Astrocyte (in vitro differentiated cells and primary cell): Measurements from ENCODE around the gene MED13. TPM values are rescaled to one million over a fixed set of nuclear protein-coding genes. Genes with fewer than 3 reads are reported as not detected.

ENCODE experiments used
- DNase-seq: peaks from one replicate; pipeline ENCODE4 v3.0.0-alpha.2; 2010; ENCODE audit warnings: low read depth
- FAIRE-seq: peaks from 2 replicates; lab custom pipeline; 2011; peaks lifted over from hg19 to GRCh38; lab: Jason Lieb, UNC
- H2AFZ ChIP-seq: 2 replicates; pipeline ENCODE4 v1.6.0; 2012; ENCODE audit warnings: low read depth, low read length, inconsistent platforms
- H3K27ac ChIP-seq: 2 replicates; pipeline ENCODE4 v1.5.1; 2011; ENCODE audit warnings: low read depth, low read length, inconsistent platforms
- H3K27me3 ChIP-seq: 2 replicates; pipeline ENCODE4 v1.6.0; 2011; ENCODE audit warnings: low read length, inconsistent platforms; ENCODE audit not compliant: insufficient read depth
- H3K36me3 ChIP-seq: 2 replicates; pipeline ENCODE4 v1.5.1; 2011; ENCODE audit warnings: low read length, inconsistent platforms; ENCODE audit not compliant: insufficient read depth
- H3K4me1 ChIP-seq: 2 replicates; pipeline ENCODE4 v1.5.1; 2011; ENCODE audit warnings: low read length, inconsistent platforms; ENCODE audit not compliant: insufficient read depth
- H3K4me2 ChIP-seq: 2 replicates; pipeline ENCODE4 v1.6.0; 2012; ENCODE audit warnings: low read length, inconsistent platforms
- H3K4me3 ChIP-seq: 2 replicates; pipeline ENCODE4 v1.5.1; 2011; ENCODE audit warnings: low read depth, mild to moderate bottlenecking, low read length, inconsistent platforms; ENCODE audit not compliant: insufficient read depth
- H3K79me2 ChIP-seq: 2 replicates; pipeline ENCODE4 v1.6.0; 2012; ENCODE audit warnings: mild to moderate bottlenecking, low read length, inconsistent platforms; ENCODE audit not compliant: insufficient read depth
- H3K9ac ChIP-seq: 2 replicates; pipeline ENCODE4 v1.6.0; 2012; ENCODE audit warnings: mild to moderate bottlenecking, low read length, inconsistent platforms
- H3K9me3 ChIP-seq: 2 replicates; pipeline ENCODE4 v1.5.1; 2012; ENCODE audit warnings: low read depth, mild to moderate bottlenecking, low read length, inconsistent platforms; ENCODE audit not compliant: insufficient read depth
- H4K20me1 ChIP-seq: 2 replicates; pipeline ENCODE4 v1.6.0; 2012; ENCODE audit warnings: low read length, inconsistent platforms; ENCODE audit not compliant: insufficient read depth
- H3K27ac Mint-ChIP-seq: one replicate; pipeline ENCODE4 v1.8.0; 2021; ENCODE audit warnings: mild to moderate bottlenecking, mixed read lengths; ENCODE audit not compliant: unreplicated experiment
- H3K27me3 Mint-ChIP-seq: one replicate; pipeline ENCODE4 v1.8.0; 2021; ENCODE audit warnings: low read depth, mixed read lengths; ENCODE audit not compliant: unreplicated experiment
- H3K36me3 Mint-ChIP-seq: one replicate; pipeline ENCODE4 v1.8.0; 2021; ENCODE audit warnings: low read depth, mixed read lengths; ENCODE audit not compliant: unreplicated experiment
- H3K4me1 Mint-ChIP-seq: one replicate; pipeline ENCODE4 v1.8.0; 2021; ENCODE audit warnings: low read depth, mixed read lengths; ENCODE audit not compliant: unreplicated experiment
- H3K4me3 Mint-ChIP-seq: one replicate; pipeline ENCODE4 v1.8.0; 2021; ENCODE audit warnings: mild to moderate bottlenecking, moderate library complexity, mixed read lengths; ENCODE audit not compliant: unreplicated experiment
- H3K9me3 Mint-ChIP-seq: one replicate; pipeline ENCODE4 v1.8.0; 2021; ENCODE audit warnings: mild to moderate bottlenecking, mixed read lengths; ENCODE audit not compliant: unreplicated experiment
- EZH2 ChIP-seq: IDR thresholded peaks from 2 replicates; pipeline ENCODE4 v1.6.1; 2012; ENCODE audit warnings: mild to moderate bottlenecking, low read length, inconsistent platforms; ENCODE audit not compliant: insufficient read depth
- total RNA-seq: library from RNA; stranded (reverse); gene quantifications from 2 replicates; pipeline ENCODE4 v1.2.1, GENCODE V29; 2021
- TF ChIP-seq, protein P1 (sequence below): IDR thresholded peaks from 2 replicates; pipeline ENCODE4 v1.5.1; 2011; ENCODE audit warnings: low read depth, mild to moderate bottlenecking, inconsistent platforms, low read length, moderate library complexity; ENCODE audit not compliant: insufficient read depth

MED13 gene
- total RNA-seq, 1 donor from 2014 or later = 55.0 TPM

DNA sequence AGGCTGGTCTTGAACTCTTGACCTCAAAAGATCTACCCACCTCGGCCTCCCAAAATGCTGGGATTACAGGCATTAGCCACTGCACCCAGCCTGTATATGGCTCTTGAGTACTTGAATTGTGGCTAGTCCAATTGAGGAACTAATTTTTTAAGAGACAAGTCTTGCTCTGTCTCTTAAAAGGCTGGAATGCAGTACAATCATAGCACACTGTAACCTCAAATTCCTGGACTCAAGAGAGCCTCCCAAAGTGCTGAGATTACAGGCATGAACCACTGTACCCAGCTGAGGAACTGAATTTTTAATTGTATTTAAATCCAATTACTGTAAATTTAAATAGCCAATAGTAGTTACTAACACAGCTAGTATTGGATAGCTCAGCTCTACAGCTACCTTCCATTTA lies 50.6 kb downstream of the MED13 start:
- H3K36me3 Mint-ChIP-seq = peaks cover 14% of the 10 kb centered on the region
- H3K4me3 ChIP-seq = no peak overlapping the region
- DNase-seq = peak; percentile 65

DNA sequence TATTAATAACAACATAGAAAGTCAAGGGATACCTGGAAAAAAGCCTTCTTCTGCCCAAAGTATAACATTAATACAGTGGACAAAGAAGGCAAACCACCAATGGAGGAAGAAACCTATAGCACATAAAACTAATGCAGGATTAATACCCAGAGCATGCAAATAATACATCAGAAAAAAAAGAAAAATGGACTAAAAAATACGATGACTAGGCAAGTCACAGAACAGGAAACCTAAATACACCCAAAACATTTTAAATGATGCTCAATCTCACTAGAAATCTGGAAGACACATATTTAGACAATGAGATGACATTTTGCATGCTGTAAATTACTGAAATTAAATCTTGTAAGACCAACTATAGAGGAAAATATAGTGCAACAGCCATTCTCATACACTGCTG lies 55.9 kb downstream of the MED13 start:
- peaks cover 31% of the 10 kb centered on the region for H4K20me1 ChIP-seq
- H3K4me3 Mint-ChIP-seq = no peak overlapping the region
- no peaks in the 10 kb centered on the region for H3K27me3 ChIP-seq
- no peak overlapping the region for H3K4me2 ChIP-seq
- H3K36me3 ChIP-seq = peaks cover 21% of the 10 kb centered on the region
- no peaks in the 10 kb centered on the region for H3K9me3 Mint-ChIP-seq
- no peak overlapping the region for H3K9ac ChIP-seq
- TF ChIP-seq EZH2 = no peak
- TF ChIP-seq, protein P1, sequence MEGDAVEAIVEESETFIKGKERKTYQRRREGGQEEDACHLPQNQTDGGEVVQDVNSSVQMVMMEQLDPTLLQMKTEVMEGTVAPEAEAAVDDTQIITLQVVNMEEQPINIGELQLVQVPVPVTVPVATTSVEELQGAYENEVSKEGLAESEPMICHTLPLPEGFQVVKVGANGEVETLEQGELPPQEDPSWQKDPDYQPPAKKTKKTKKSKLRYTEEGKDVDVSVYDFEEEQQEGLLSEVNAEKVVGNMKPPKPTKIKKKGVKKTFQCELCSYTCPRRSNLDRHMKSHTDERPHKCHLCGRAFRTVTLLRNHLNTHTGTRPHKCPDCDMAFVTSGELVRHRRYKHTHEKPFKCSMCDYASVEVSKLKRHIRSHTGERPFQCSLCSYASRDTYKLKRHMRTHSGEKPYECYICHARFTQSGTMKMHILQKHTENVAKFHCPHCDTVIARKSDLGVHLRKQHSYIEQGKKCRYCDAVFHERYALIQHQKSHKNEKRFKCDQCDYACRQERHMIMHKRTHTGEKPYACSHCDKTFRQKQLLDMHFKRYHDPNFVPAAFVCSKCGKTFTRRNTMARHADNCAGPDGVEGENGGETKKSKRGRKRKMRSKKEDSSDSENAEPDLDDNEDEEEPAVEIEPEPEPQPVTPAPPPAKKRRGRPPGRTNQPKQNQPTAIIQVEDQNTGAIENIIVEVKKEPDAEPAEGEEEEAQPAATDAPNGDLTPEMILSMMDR = no peak
- no peak overlapping the region for H3K27ac ChIP-seq
- H3K27ac Mint-ChIP-seq = peak overlapping the region; percentile 26
- no peak overlapping the region for H3K4me3 ChIP-seq
- DNase-seq = no peak
- peaks cover 3% of the 10 kb centered on the region for H3K4me1 Mint-ChIP-seq
- H3K9me3 ChIP-seq = no peaks in the 10 kb centered on the region
- peaks cover 19% of the 10 kb centered on the region for H3K36me3 Mint-ChIP-seq
- H3K4me1 ChIP-seq = no peaks in the 10 kb centered on the region
- H3K79me2 ChIP-seq = peaks cover 67% of the 10 kb centered on the region
- no peaks in the 10 kb centered on the region for H3K27me3 Mint-ChIP-seq
- no peak overlapping the region for H2AFZ ChIP-seq
- no peak for FAIRE-seq

More for the DNA sequence above, 50.6 kb downstream of the MED13 start:
- Histone ChIP-seq H2AFZ (no peak overlapping the region), H3K79me2 (peaks cover 53% of the 10 kb centered on the region), H3K9me3 (no peaks in the 10 kb centered on the region), H3K27me3 (no peaks in the 10 kb centered on the region), H3K4me1 (peaks cover 13% of the 10 kb centered on the region), H4K20me1 (peaks cover 11% of the 10 kb centered on the region), H3K9ac (no peak overlapping the region), H3K4me2 (no peak overlapping the region), H3K36me3 (peaks cover 16% of the 10 kb centered on the region), H3K27ac (no peak overlapping the region)
- no peaks in the 10 kb centered on the region for H3K9me3 Mint-ChIP-seq
- peaks cover 4% of the 10 kb centered on the region for H3K4me1 Mint-ChIP-seq
- TF ChIP-seq EZH2 = no peak
- TF ChIP-seq, protein P1 = no peak
- peak overlapping the region; percentile 35 for H3K27ac Mint-ChIP-seq
- FAIRE-seq = no peak
- H3K27me3 Mint-ChIP-seq = no peaks in the 10 kb centered on the region
- H3K4me3 Mint-ChIP-seq = no peak overlapping the region

DNA sequence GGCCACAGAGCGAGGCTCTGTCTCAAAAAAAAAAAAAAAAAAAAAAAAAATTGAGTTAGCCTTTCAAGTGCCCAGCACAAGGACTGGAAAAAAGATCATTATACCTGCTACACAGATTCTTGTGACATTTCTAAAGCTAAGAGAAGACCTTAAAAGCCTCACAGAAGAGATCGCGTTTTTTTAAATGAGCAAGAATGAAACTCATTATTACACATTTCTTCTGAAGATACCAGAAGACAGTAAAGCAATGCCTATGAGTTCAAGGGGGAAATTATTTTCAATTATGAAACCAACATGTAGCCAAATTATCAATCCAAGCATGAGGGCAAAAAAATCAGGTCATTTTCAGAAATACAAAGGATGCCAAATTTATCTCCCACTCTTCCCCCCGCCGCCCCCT lies 56.8 kb downstream of the MED13 start:
- Histone ChIP-seq H3K4me1 (no peaks in the 10 kb centered on the region), H2AFZ (no peak overlapping the region), H3K9ac (no peak overlapping the region), H3K27me3 (no peaks in the 10 kb centered on the region), H3K27ac (no peak overlapping the region), H4K20me1 (peaks cover 41% of the 10 kb centered on the region), H3K36me3 (peaks cover 18% of the 10 kb centered on the region), H3K9me3 (no peaks in the 10 kb centered on the region), H3K4me3 (no peak overlapping the region), H3K4me2 (no peak overlapping the region), H3K79me2 (peaks cover 68% of the 10 kb centered on the region)
- DNase-seq (no peak), FAIRE-seq (no peak)
- no peak overlapping the region for H3K4me3 Mint-ChIP-seq
- peaks cover 1% of the 10 kb centered on the region for H3K4me1 Mint-ChIP-seq
- H3K9me3 Mint-ChIP-seq = no peaks in the 10 kb centered on the region
- H3K27ac Mint-ChIP-seq = no peak overlapping the region
- peaks cover 17% of the 10 kb centered on the region for H3K36me3 Mint-ChIP-seq
- H3K27me3 Mint-ChIP-seq = no peaks in the 10 kb centered on the region
- TF ChIP-seq EZH2 = no peak
- TF ChIP-seq, protein P1 = no peak
